ENCODE data around the gene RPS6KA2. TPM values are rescaled to one million over a fixed set of nuclear protein-coding genes. Genes with fewer than 3 reads are reported as not detected.

RPS6KA2 gene
- total RNA-seq, 1 experiment from 2014 or later, result 12.3 TPM

DNA sequence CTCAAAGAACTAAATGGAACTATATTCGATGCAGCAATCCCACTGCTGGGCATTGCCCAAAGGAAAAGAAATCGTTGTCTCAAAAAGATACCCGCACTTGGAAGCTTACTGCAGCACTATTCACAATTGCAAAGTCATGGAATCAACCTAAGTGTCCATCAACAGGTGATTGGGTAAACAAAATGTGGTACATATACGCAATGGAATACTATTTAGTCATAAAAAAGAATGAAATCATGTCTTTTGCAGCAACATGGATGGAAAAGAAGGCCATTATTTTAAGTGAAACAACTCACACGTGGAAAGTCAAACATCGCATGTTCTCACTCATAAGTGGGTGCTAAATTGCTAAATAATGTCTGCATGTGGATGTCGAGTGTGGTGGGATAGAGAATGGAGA lies 173.4 kb downstream of the RPS6KA2 start:
- no peak overlapping the region for H2BK15ac ChIP-seq (ENCODE audit: low read depth, low read length)
- H4K8ac ChIP-seq (replicated peaks; ENCODE audit: insufficient read length, low read depth, low read length), result no peak overlapping the region
- no peaks in the 10 kb centered on the region for H3K79me2 ChIP-seq (ENCODE audit: insufficient read depth, low read length)
- Mint-ChIP-seq H3K36me3 (ENCODE audit: insufficient read depth in 1 of 3, low read depth in 3 of 3) (peaks cover 36 to 45% (median 38%) of the 10 kb centered on the region in 3 experiments), H3K4me3 (no peak overlapping the region), H3K27ac (no peak overlapping the region), H3K9me3 (peaks cover 12 to 13% of the 10 kb centered on the region in 2 experiments; a peak in 4 of 5 replicates), H3K4me1 (no peaks in the 10 kb centered on the region), H3K27me3 (ENCODE audit: low read depth) (no peaks in the 10 kb centered on the region)
- no peaks in the 10 kb centered on the region for H3K27me3 ChIP-seq (ENCODE audit: insufficient read depth, low read length)
- no peak overlapping the region for H3K56ac ChIP-seq (ENCODE audit: insufficient read length, low read depth, low read length)
- H4K91ac ChIP-seq (ENCODE audit: insufficient read length, low read depth, low read length), result no peak overlapping the region
- no peaks in the 10 kb centered on the region for H3K23me2 ChIP-seq (ENCODE audit: insufficient read length, low read depth, low read length, poor library complexity, severe bottlenecking)
- H3K9ac ChIP-seq (ENCODE audit: extremely low read depth, insufficient read length, low read length), result no peak overlapping the region
- TF ChIP-seq, protein P1, sequence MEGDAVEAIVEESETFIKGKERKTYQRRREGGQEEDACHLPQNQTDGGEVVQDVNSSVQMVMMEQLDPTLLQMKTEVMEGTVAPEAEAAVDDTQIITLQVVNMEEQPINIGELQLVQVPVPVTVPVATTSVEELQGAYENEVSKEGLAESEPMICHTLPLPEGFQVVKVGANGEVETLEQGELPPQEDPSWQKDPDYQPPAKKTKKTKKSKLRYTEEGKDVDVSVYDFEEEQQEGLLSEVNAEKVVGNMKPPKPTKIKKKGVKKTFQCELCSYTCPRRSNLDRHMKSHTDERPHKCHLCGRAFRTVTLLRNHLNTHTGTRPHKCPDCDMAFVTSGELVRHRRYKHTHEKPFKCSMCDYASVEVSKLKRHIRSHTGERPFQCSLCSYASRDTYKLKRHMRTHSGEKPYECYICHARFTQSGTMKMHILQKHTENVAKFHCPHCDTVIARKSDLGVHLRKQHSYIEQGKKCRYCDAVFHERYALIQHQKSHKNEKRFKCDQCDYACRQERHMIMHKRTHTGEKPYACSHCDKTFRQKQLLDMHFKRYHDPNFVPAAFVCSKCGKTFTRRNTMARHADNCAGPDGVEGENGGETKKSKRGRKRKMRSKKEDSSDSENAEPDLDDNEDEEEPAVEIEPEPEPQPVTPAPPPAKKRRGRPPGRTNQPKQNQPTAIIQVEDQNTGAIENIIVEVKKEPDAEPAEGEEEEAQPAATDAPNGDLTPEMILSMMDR (conservative IDR thresholded peaks at IDR 0.05), result no peak
- no peak overlapping the region for H2BK12ac ChIP-seq (ENCODE audit: insufficient read length, low read depth, low read length)
- H3K4me2 ChIP-seq (ENCODE audit: insufficient read depth, insufficient read length, low read length), result no peak overlapping the region
- H3K79me1 ChIP-seq (ENCODE audit: insufficient read depth, low read depth, low read length, poor library complexity, severe bottlenecking), result no peaks in the 10 kb centered on the region
- no peak overlapping the region for H3K18ac ChIP-seq (ENCODE audit: insufficient read length, low read depth, low read length)
- no peak overlapping the region for H3K27ac ChIP-seq (ENCODE audit: insufficient read length, low read depth, low read length)
- no peak overlapping the region for H2BK20ac ChIP-seq (ENCODE audit: low read depth, low read length, poor library complexity, severe bottlenecking)
- no peaks in the 10 kb centered on the region for H3K4me1 ChIP-seq (ENCODE audit: insufficient read depth, low read length)
- H4K20me1 ChIP-seq (ENCODE audit: control insufficient read depth, insufficient read depth, insufficient read length), result peaks cover 5% of the 10 kb centered on the region
- no peak overlapping the region for H4K5ac ChIP-seq (ENCODE audit: insufficient read length, low read depth, low read length)
- no peak overlapping the region for H3K4ac ChIP-seq (ENCODE audit: low read depth, low read length)
- DNase-seq, result no peak
- H3T11ph ChIP-seq (ENCODE audit: low read length), result no peak overlapping the region
- H2BK5ac ChIP-seq (ENCODE audit: insufficient read length, low read length), result no peak overlapping the region
- 100% methylated on average over 1 of the region's 7 CpGs for WGBS (ENCODE audit: extremely low coverage, insufficient read length, low lambda C conversion rate)
- no peak overlapping the region for H3K23ac ChIP-seq (ENCODE audit: insufficient read length, low read depth, low read length)
- H2AFZ ChIP-seq (ENCODE audit: low read length), result no peak overlapping the region
- H3K14ac ChIP-seq (ENCODE audit: insufficient read depth, low read length), result no peak overlapping the region
- no peak overlapping the region for H2BK120ac ChIP-seq (ENCODE audit: low read depth, low read length, poor library complexity, severe bottlenecking)
- no peak overlapping the region for H2AK5ac ChIP-seq (ENCODE audit: insufficient read length, low read length)
- no peaks in the 10 kb centered on the region for H3K9me3 ChIP-seq (ENCODE audit: control insufficient read depth, low read depth, low read length)
